Stomach (tissue), 9 donors: Measurements from ENCODE around the gene SLC25A41. TPM values are rescaled to one million over a fixed set of nuclear protein-coding genes. Genes with fewer than 3 reads are reported as not detected.

Experiments
- DNase-seq, 2 donors: peaks; one replicate each; pipeline versions ENCODE4 v3.0.0 to v3.0.0-alpha.2; 2013 to 2019
- H3K27ac ChIP-seq, 5 donors: fragments of 200-600 bp in 4 of 5; sonication (generic) in 4 of 5; one replicate each; pipeline ENCODE4 v1.5.1; 2013 to 2019; ENCODE audit warnings: mild to moderate bottlenecking in 1 of 5, moderate library complexity in 1 of 5
- H3K27me3 ChIP-seq, 3 donors: fragments of 200-600 bp; sonication (generic); one replicate each; pipeline ENCODE4 v1.5.1; 2017 to 2019; ENCODE audit warnings: mixed run types in 1 of 3
- H3K36me3 ChIP-seq, 4 donors: fragments of 200-600 bp; sonication (generic); 1 replicate in 3 of 4; 2 replicates in 1 of 4; pipeline ENCODE4 v1.5.1; 2016 to 2019
- H3K4me1 ChIP-seq, 4 donors: fragments of 200-600 bp; sonication (generic); one replicate each; pipeline ENCODE4 v1.5.1; 2016 to 2019
- H3K4me3 ChIP-seq, 4 donors: fragments of 200-600 bp; sonication (generic) in 3 of 4; one replicate each; pipeline ENCODE4 v1.5.1; 2016 to 2019; ENCODE audit warnings: mild to moderate bottlenecking in 1 of 4
- H3K9me3 ChIP-seq, 4 donors: fragments of 200-600 bp; sonication (generic); one replicate each; pipeline ENCODE4 v1.5.1; 2016 to 2019
- EP300 ChIP-seq: sonication (generic); formaldehyde crosslinking; IDR thresholded peaks from one replicate; pipeline ENCODE4 v1.6.1; 2017; ENCODE audit warnings: antibody characterized with exemption
- POLR2A ChIP-seq, 4 donors: fragments of 450-650 bp; IDR thresholded peaks; one replicate each; pipeline ENCODE4 v1.6.1; 2016; ENCODE audit warnings: antibody characterized with exemption in 4 of 4, control low read depth in 2 of 4, mild to moderate bottlenecking in 1 of 4, moderate library complexity in 1 of 4
- POLR2AphosphoS5 ChIP-seq, 3 donors: sonication (generic); formaldehyde crosslinking; IDR thresholded peaks; one replicate each; pipeline ENCODE4 v1.6.1; 2016; ENCODE audit warnings: antibody characterized with exemption in 3 of 3
- WGBS, 5 donors: extraction: QIAGEN DNeasy Blood & Tissue Kit in 3 of 5; methylation state at CpG; one replicate each; pipeline versions ENCODE4 v1.1.5 to v1.1.7; 2013 to 2018; 5-methylcytosine and 5-hydroxymethylcytosine counted together
- intact Hi-C: fragments of 100-400 bp; cut with DNase I; formaldehyde crosslinking; loops from one replicate; pipeline ENCODE4 v1.15.1; 2023; ENCODE audit warnings: low total_unique reads
- polyA plus RNA-seq, 3 donors: library from polyadenylated mRNA; stranded (reverse); fragments of 200-250 nt; gene quantifications; one replicate each; pipeline ENCODE4 v1.2.3, GENCODE V29; 2013
- total RNA-seq, 5 donors: library from RNA; depleted of rRNA; stranded (reverse); fragments of >200 nt; gene quantifications; one replicate each; pipeline versions ENCODE4 v1.1.0 to v1.2.3, GENCODE V29; 2014 to 2016
- TF ChIP-seq, protein P1 (sequence below), 7 experiments: fragments of 450-650 bp in 4 of 7; fragments of 200-600 bp in 3 of 7; sonication (generic) in 3 of 7; IDR thresholded peaks; one replicate each; pipeline ENCODE4 v1.5.1; 2016 to 2019; ENCODE audit warnings: antibody characterized with exemption in 7 of 7, control low read depth in 2 of 7, mild to moderate bottlenecking in 1 of 7
- donor health status: healthy with polysubstance abuse.
- donor health status: Bipolar disorder and iron deficiency.
- donor health status: healthy.

SLC25A41 gene
- total and polyA plus RNA-seq, 8 donors: 0.80 to 4.9 TPM; not detected in 6

GRCh38 chr19:6416658-6417405 is 16.7 kb downstream of the SLC25A41 start:
- H3K36me3 ChIP-seq: peaks cover 78 to 88% (median 81%) of the 10 kb centered on the region in 4 donors
- H3K4me1 ChIP-seq: peaks cover 2 to 51% (median 34%) of the 10 kb centered on the region in 4 donors
- WGBS, 5 donors: 93 to 96% (median 94%) methylated on average over 18 to 29 of the region's 29 CpGs
- H3K27me3 ChIP-seq: no peaks in the 10 kb centered on the region
- intact Hi-C loops: no loop called here
- no peak overlapping the region for H3K4me3 ChIP-seq
- peak overlapping the region in 1 of 5 donors; percentile 35 for H3K27ac ChIP-seq
- no peaks in the 10 kb centered on the region for H3K9me3 ChIP-seq
- DNase-seq: no peak
- TF ChIP-seq POLR2A (IDR thresholded peaks at IDR 0.05): no peak
- TF ChIP-seq POLR2AphosphoS5 (IDR thresholded peaks at IDR 0.05): no peak
- TF ChIP-seq, protein P1, sequence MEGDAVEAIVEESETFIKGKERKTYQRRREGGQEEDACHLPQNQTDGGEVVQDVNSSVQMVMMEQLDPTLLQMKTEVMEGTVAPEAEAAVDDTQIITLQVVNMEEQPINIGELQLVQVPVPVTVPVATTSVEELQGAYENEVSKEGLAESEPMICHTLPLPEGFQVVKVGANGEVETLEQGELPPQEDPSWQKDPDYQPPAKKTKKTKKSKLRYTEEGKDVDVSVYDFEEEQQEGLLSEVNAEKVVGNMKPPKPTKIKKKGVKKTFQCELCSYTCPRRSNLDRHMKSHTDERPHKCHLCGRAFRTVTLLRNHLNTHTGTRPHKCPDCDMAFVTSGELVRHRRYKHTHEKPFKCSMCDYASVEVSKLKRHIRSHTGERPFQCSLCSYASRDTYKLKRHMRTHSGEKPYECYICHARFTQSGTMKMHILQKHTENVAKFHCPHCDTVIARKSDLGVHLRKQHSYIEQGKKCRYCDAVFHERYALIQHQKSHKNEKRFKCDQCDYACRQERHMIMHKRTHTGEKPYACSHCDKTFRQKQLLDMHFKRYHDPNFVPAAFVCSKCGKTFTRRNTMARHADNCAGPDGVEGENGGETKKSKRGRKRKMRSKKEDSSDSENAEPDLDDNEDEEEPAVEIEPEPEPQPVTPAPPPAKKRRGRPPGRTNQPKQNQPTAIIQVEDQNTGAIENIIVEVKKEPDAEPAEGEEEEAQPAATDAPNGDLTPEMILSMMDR (IDR thresholded peaks at IDR 0.05): no peak
- TF ChIP-seq EP300: no peak

GRCh38 chr19:6415591-6416190 is 17.9 kb downstream of the SLC25A41 start:
- Histone ChIP-seq H3K36me3 (peaks cover 68 to 76% (median 70%) of the 10 kb centered on the region in 4 donors), H3K4me1 (peaks cover 0 to 39% (median 26%) of the 10 kb centered on the region in 4 donors), H3K27me3 (no peaks in the 10 kb centered on the region), H3K4me3 (no peak overlapping the region), H3K27ac (no peak overlapping the region), H3K9me3 (no peaks in the 10 kb centered on the region)
- intact Hi-C loops: no loop called here
- no peak for DNase-seq
- no peak for TF ChIP-seq EP300
- no peak for TF ChIP-seq POLR2A (IDR thresholded peaks at IDR 0.05)
- TF ChIP-seq POLR2AphosphoS5 (IDR thresholded peaks at IDR 0.05): no peak
- TF ChIP-seq, protein P1 (IDR thresholded peaks at IDR 0.05): no peak
- 92 to 96% (median 92%) methylated on average over 22 to 32 of the region's 32 CpGs for WGBS, 5 donors

- no peak for DNase-seq
- no peaks in the 10 kb centered on the region for H3K27me3 ChIP-seq
- intact Hi-C loops: no loop called here
- no peak overlapping the region for H3K4me3 ChIP-seq
- no peaks in the 10 kb centered on the region for H3K9me3 ChIP-seq
- no peak overlapping the region for H3K27ac ChIP-seq
- H3K4me1 ChIP-seq: peaks cover 0 to 34% (median 24%) of the 10 kb centered on the region in 4 donors
- WGBS, 5 donors: 91 to 93% (median 93%) methylated on average over 40 to 47 of the region's 47 CpGs
- TF ChIP-seq POLR2AphosphoS5 (IDR thresholded peaks at IDR 0.05) (no peak), EP300 (no peak), POLR2A (IDR thresholded peaks at IDR 0.05) (no peak)
- TF ChIP-seq, protein P1 (IDR thresholded peaks at IDR 0.05): no peak
- H3K36me3 ChIP-seq: peaks cover 61 to 69% (median 63%) of the 10 kb centered on the region in 4 donors
These were observed 18.6 kb downstream of the SLC25A41 start for GRCh38 chr19:6414793-6415590.
